Keratinocyte (primary cell): Measurements from ENCODE around the gene CMIP. TPM values are rescaled to one million over a fixed set of nuclear protein-coding genes. Genes with fewer than 3 reads are reported as not detected.

ENCODE experiments used
- DNase-seq: peaks from one replicate; pipeline ENCODE4 v3.0.0-alpha.2; 2011; ENCODE audit warnings: low read depth, missing footprints, low spot score
- FAIRE-seq: peaks from 2 replicates; lab custom pipeline; 2011; peaks lifted over from hg19 to GRCh38; lab: Jason Lieb, UNC
- H2AFZ ChIP-seq: 2 replicates; pipeline ENCODE4 v1.6.0; 2012; ENCODE audit warnings: low read length, control low read depth, inconsistent platforms; ENCODE audit not compliant: control insufficient read depth
- H3K27ac ChIP-seq: 2 replicates; pipeline ENCODE4 v1.5.1; 2011; ENCODE audit warnings: low read length; ENCODE audit not compliant: control insufficient read depth, insufficient read depth
- H3K27me3 ChIP-seq: 3 replicates; pipeline ENCODE4 v1.6.0; 2011; ENCODE audit warnings: low read length; ENCODE audit not compliant: control insufficient read depth, insufficient read depth; ENCODE audit errors: extremely low read depth
- H3K36me3 ChIP-seq, 2 experiments: 2 replicates in 1 of 2; 3 replicates in 1 of 2; pipeline ENCODE4 v1.5.1; 2011; ENCODE audit warnings: low read length in 2 of 2, mild to moderate bottlenecking in 1 of 2; ENCODE audit not compliant: control insufficient read depth in 2 of 2, insufficient read depth in 2 of 2; ENCODE audit errors: extremely low read depth in 1 of 2
- H3K4me1 ChIP-seq: 3 replicates; pipeline ENCODE4 v1.5.1; 2011; ENCODE audit warnings: low read length; ENCODE audit not compliant: control insufficient read depth, insufficient read depth; ENCODE audit errors: extremely low read depth
- H3K4me2 ChIP-seq: 3 replicates; pipeline ENCODE4 v1.6.0; 2011; ENCODE audit warnings: low read depth, low read length; ENCODE audit not compliant: control insufficient read depth, insufficient read depth; ENCODE audit errors: extremely low read depth
- H3K4me3 ChIP-seq, 3 experiments: fragments of 200-600 bp in 1 of 3; sonication (generic) in 1 of 3; 2 replicates in 2 of 3; 3 replicates in 1 of 3; pipeline ENCODE4 v1.5.1; 2011 to 2016; ENCODE audit warnings: low read length in 3 of 3, mild to moderate bottlenecking in 3 of 3, control low read depth in 2 of 3, inconsistent platforms in 1 of 3, low read depth in 1 of 3, mixed read lengths in 1 of 3, mixed run types in 1 of 3, moderate library complexity in 1 of 3; ENCODE audit not compliant: control insufficient read depth in 2 of 3, insufficient read depth in 2 of 3; ENCODE audit errors: extremely low read depth in 1 of 3
- H3K79me2 ChIP-seq: 2 replicates; pipeline ENCODE4 v1.6.0; 2012; ENCODE audit warnings: low read length; ENCODE audit not compliant: control insufficient read depth, insufficient read depth
- H3K9ac ChIP-seq: 3 replicates; pipeline ENCODE4 v1.6.0; 2011; ENCODE audit warnings: low read length; ENCODE audit not compliant: control insufficient read depth, insufficient read depth; ENCODE audit errors: extremely low read depth
- H3K9me1 ChIP-seq: 3 replicates; pipeline ENCODE4 v1.6.0; 2011; ENCODE audit warnings: low read length; ENCODE audit not compliant: control insufficient read depth, insufficient read depth; ENCODE audit errors: extremely low read depth
- H3K9me3 ChIP-seq: 2 replicates; pipeline ENCODE4 v1.5.1; 2012; ENCODE audit warnings: low read depth, low read length; ENCODE audit not compliant: control insufficient read depth
- H4K20me1 ChIP-seq: 3 replicates; pipeline ENCODE4 v1.6.0; 2011; ENCODE audit warnings: low read length; ENCODE audit not compliant: control insufficient read depth, insufficient read depth; ENCODE audit errors: extremely low read depth
- CTCF ChIP-seq, 3 experiments: IDR thresholded peaks in 1 of 3; conservative IDR thresholded peaks in 1 of 3; optimal IDR thresholded peaks in 1 of 3; 2 replicates in 2 of 3; 3 replicates in 1 of 3; pipeline versions ENCODE3 to v1.5.1; 2011; ENCODE audit warnings: low read length in 3 of 3, mild to moderate bottlenecking in 3 of 3, moderate library complexity in 2 of 3, control low read depth in 1 of 3, inconsistent platforms in 1 of 3; ENCODE audit not compliant: insufficient read depth in 2 of 3; ENCODE audit errors: extremely low read depth in 1 of 3
- EZH2 ChIP-seq: IDR thresholded peaks from one replicate; pipeline ENCODE4 v1.6.1; 2012; ENCODE audit warnings: inconsistent platforms, mild to moderate bottlenecking, low read length, moderate library complexity
- dilution Hi-C: fragments of 300-500 bp; cut with MboI; formaldehyde crosslinking; loops from one replicate; pipeline ENCODE4 v1.7.0; 2020; ENCODE audit warnings: low sequenced_read_pairs; ENCODE audit not compliant: extremely low pct_ligation_motif_present
- polyA minus RNA-seq, 3 experiments: library from RNA; depleted of rRNA, polyadenylated mRNA; stranded (reverse); fragments of >200 nt; gene quantifications; 1 replicate in 1 of 3; 2 replicates in 1 of 3; 3 replicates in 1 of 3; pipeline ENCODE4 v1.2.3, GENCODE V29; 2011
- polyA plus RNA-seq, 5 experiments: library from polyadenylated mRNA; depleted of rRNA in 3 of 5; stranded (reverse) in 3 of 5; stranded (forward) in 1 of 5; unstranded in 1 of 5; fragments of >200 nt; gene quantifications; 1 replicate in 1 of 5; 2 replicates in 3 of 5; 3 replicates in 1 of 5; pipeline versions ENCODE4 v1.2.1 to v1.2.3, GENCODE V29; 2011 to 2012; ENCODE audit warnings: missing spikeins in 2 of 5, low read depth in 1 of 5, low replicate concordance in 1 of 5

The CMIP gene
- polyA plus RNA-seq (4.6 to 18.7 TPM (median 5.0 TPM) in 3 replicates), polyA minus RNA-seq (22.9 to 114 TPM (median 29.7 TPM) in 3 replicates)
- polyA plus RNA-seq (2011; ENCODE audit: low read depth), result 20.1 TPM
- polyA plus RNA-seq (2011; cell fraction: cytosol; rRNA removed), result 12.3 and 20.2 TPM in 2 replicates
- polyA plus RNA-seq (2011; cell fraction: nucleus; rRNA removed), result 27.0 and 37.4 TPM in 2 replicates
- polyA plus RNA-seq (2012; ENCODE audit: low replicate concordance), result 41.8 and 43.5 TPM in 2 replicates
- polyA minus RNA-seq (2011; cell fraction: cytosol; rRNA and poly(A)+ RNA removed), result 28.2 TPM
- polyA minus RNA-seq (2011; cell fraction: nucleus; rRNA and poly(A)+ RNA removed), result 33.2 and 59.6 TPM in 2 replicates

- H3K9me3 ChIP-seq, result no peaks in the 10 kb centered on the region
- H3K36me3 ChIP-seq, result peaks cover 0 to 6% of the 10 kb centered on the region in 2 experiments
- FAIRE-seq (no peak), DNase-seq (no peak)
- no peak within 1 kb of the TSS for H2AFZ ChIP-seq
- peak within 1 kb of the TSS; percentile 99 for H3K9ac ChIP-seq
- peak within 1 kb of the TSS; percentile 100 for H3K4me2 ChIP-seq
- dilution Hi-C loops, result no loop called here
- peaks cover 44% of the 10 kb centered on the region for H3K79me2 ChIP-seq
- H3K9me1 ChIP-seq, result no peaks in the 10 kb centered on the region
- peak within 1 kb of the TSS; percentile 96 for H3K27ac ChIP-seq
- H4K20me1 ChIP-seq, result peaks cover 11% of the 10 kb centered on the region
- peaks cover 9% of the 10 kb centered on the region for H3K27me3 ChIP-seq
- TF ChIP-seq EZH2, result no peak
- peak within 1 kb of the TSS; percentile 86 to 100 (median 99) for H3K4me3 ChIP-seq
- H3K4me1 ChIP-seq, result peaks cover 37% of the 10 kb centered on the region
Measured at GRCh38 chr16:81444448-81445121, at the start of gene CMIP. Gene CMIP (plus strand): TSS chr16:81444808.

GRCh38 chr16:81394966-81395655 lies 49.5 kb upstream of the CMIP start:
- Histone ChIP-seq H3K9ac (no peak overlapping the region), H3K4me2 (no peak overlapping the region), H3K79me2 (no peaks in the 10 kb centered on the region), H2AFZ (no peak overlapping the region), H3K27ac (no peak overlapping the region), H3K9me1 (no peaks in the 10 kb centered on the region), H4K20me1 (no peaks in the 10 kb centered on the region), H3K4me3 (no peak overlapping the region), H3K4me1 (no peaks in the 10 kb centered on the region), H3K9me3 (peaks cover 2% of the 10 kb centered on the region), H3K27me3 (no peaks in the 10 kb centered on the region), H3K36me3 (peaks cover 0 to 1% of the 10 kb centered on the region in 2 experiments)
- TF ChIP-seq EZH2 (no peak), CTCF (optimal IDR thresholded peaks at IDR 0.05 in 1 of 3, IDR thresholded peaks at IDR 0.05 in 1 of 3, conservative IDR thresholded peaks at IDR 0.05 in 1 of 3; ENCODE audit: extremely low read depth in 1 of 3, insufficient read depth in 2 of 3, low read length in 3 of 3) (no peak)
- no peak for FAIRE-seq
- no peak for DNase-seq
- dilution Hi-C loops, result no loop called here
